Measurements from ENCODE around the gene RPL32.

Gene RPL32

DNA sequence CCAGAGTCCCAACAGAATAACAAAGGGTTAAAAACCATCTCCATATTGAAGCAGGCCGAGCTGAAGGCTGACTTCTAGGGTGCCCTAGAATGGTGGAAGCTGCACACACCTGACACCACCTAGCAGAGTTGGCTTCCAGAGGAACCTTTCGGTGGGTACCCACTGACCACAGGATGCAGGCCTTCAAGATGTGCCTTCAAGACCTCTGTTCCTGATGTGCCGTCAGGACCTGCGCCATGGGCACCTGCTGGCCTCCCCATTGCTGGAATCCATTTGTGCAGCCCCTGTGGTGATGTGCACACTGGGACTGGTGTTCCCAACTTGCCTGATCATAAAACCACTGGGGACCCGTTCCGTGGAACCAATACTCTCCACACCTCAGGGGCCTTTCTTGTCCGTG lies 35.7 kb upstream of the RPL32 start:
- TF ChIP-seq CTCF (IDR thresholded peaks at IDR 0.05; ENCODE audit: control extremely low read depth, extremely low read depth, low read depth, missing control alignments) = no peak
- POLR2A ChIA-PET = no interaction called here
- DNase-seq (ENCODE audit: extremely low spot score) = no peak
- CTCF ChIA-PET = interaction anchor here (0.9 to 2.7 kb wide), 6 partner anchors 9 to 170 kb away, joined by 3 to 15 read pairs (median 6); no protein-coding TSS in a partner anchor

- peak; percentile 40 for TF ChIP-seq CTCF (IDR thresholded peaks at IDR 0.05; ENCODE audit: control extremely low read depth, extremely low read depth, low read depth, missing control alignments)
- POLR2A ChIA-PET = no interaction called here
- CTCF ChIA-PET = interaction anchor here (0.9 to 2.7 kb wide), 5 partner anchors 8 to 169 kb away, joined by 3 to 15 read pairs (median 8); no protein-coding TSS in a partner anchor
- DNase-seq (ENCODE audit: extremely low spot score) = peak; percentile 54
Measured at GRCh38 chr3:12875857-12876836, 34.8 kb upstream of the RPL32 start.

DNA sequence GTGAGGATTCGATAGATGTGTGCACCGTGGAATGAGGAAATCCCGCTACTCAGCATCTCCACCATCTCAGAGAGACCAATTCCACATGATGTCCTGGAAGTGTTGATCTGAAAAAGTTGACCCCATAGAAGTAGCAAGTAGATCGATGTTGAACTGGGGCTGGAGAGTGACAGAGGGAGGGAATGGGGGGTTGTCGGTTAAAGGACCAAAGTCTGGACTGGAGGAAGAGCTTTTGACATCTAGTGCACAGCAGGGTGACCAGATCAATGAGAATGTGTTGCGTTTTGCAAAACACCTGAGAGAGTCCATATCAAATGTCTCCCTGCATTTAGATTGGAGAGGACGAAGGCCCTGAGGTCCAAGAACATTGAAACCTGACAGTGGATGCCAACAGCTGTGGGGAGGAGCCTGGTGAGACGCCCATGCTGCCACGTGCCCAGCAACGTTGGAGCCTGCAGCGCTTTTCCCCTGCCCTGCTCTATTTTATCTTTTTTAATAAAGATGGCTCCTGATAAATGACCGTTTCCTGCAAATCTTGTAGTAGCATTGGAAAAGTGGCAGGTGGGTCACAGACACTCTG lies 30.1 kb upstream of the RPL32 start:
- no peak for TF ChIP-seq CTCF (IDR thresholded peaks at IDR 0.05; ENCODE audit: control extremely low read depth, extremely low read depth, low read depth, missing control alignments)
- ChIA-PET CTCF (interaction anchor here (4.3 to 5.6 kb wide), 3 partner anchors 14 to 30 kb away, joined by 22 to 35 read pairs (median 31); partner anchors contain the start of gene RPL32), POLR2A (no interaction called here)
- no peak for DNase-seq (ENCODE audit: extremely low spot score)

DNA sequence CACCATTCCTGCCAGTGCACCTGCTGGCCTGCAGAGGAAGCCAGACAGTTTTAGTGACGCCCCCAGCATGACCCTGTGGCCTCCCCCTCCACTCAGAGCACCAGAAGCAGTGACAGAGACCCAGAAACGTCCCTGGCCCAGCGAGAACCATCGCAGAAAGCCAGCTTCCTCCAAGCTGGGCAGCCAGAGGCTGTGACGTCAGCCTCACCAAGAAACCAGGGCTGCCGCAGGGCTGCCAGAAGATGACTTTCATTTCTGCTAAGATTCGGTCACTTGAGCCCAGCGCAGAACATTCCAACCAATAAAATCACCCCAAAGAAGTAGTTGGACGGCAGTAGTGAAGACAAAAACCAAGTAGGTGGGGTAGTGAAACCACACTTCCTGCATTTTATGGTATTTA lies 29.6 kb upstream of the RPL32 start:
- peak; percentile 67 for DNase-seq (ENCODE audit: extremely low spot score)
- POLR2A ChIA-PET = no interaction called here
- no peak for TF ChIP-seq CTCF (IDR thresholded peaks at IDR 0.05; ENCODE audit: control extremely low read depth, extremely low read depth, low read depth, missing control alignments)
- CTCF ChIA-PET = interaction anchor here (4.3 to 5.6 kb wide), 3 partner anchors 14 to 29 kb away, joined by 22 to 35 read pairs (median 31); partner anchors contain the start of gene RPL32

GRCh38 chr3:12869035-12869621 lies 27.8 kb upstream of the RPL32 start:
- no peak for TF ChIP-seq CTCF (IDR thresholded peaks at IDR 0.05; ENCODE audit: control extremely low read depth, extremely low read depth, low read depth, missing control alignments)
- DNase-seq (ENCODE audit: extremely low spot score) = peak; percentile 81
- POLR2A ChIA-PET = interaction anchor here (0.6 to 0.7 kb wide), 2 partner anchors 22 to 1218 kb away, joined by 3 to 4 read pairs; no protein-coding TSS in a partner anchor
- CTCF ChIA-PET = interaction anchor here (1.3 to 5.6 kb wide), 6 partner anchors 8 to 34 kb away, joined by 3 to 35 read pairs (median 18); partner anchors contain the start of gene RPL32
